AG20443 (cell line): ENCODE data around the gene UBE2S.
A peak's percentile ranks its signal among the peaks of the same experiment; 100 is the strongest.

ENCODE experiments used
- DNase-seq: peaks from one replicate; pipeline ENCODE4 v3.0.0; 2012; ENCODE audit warnings: low spot score, mixed read lengths

The UBE2S gene

GRCh38 chr19:55383279-55384130 lies 24.1 kb downstream of the UBE2S start:
- DNase-seq, result peak; percentile 84

GRCh38 chr19:55382522-55383054 lies 25.0 kb downstream of the UBE2S start:
- no peak for DNase-seq

- DNase-seq, result no peak
Observed at GRCh38 chr19:55382013-55382412, 25.6 kb downstream of the UBE2S start.

GRCh38 chr19:55379174-55379573 lies 28.4 kb downstream of the UBE2S start:
- no peak for DNase-seq

GRCh38 chr19:55377356-55378131 lies 30.0 kb downstream of the UBE2S start:
- DNase-seq, result no peak

- DNase-seq, result no peak
Observed at GRCh38 chr19:55376241-55376933, 31.2 kb downstream of the UBE2S start, which contains the start of gene TMEM190. TMEM190 (plus strand) TSS chr19:55376826; CDS start chr19:55376854, 28 bp downstream.

- DNase-seq, result peak; percentile 64
Observed at GRCh38 chr19:55373993-55374757, 33.4 kb downstream of the UBE2S start.

- DNase-seq, result no peak
Observed at GRCh38 chr19:55373306-55373992, 34.1 kb downstream of the UBE2S start.

- peak; percentile 61 for DNase-seq
Observed at GRCh38 chr19:55372316-55373081, 35.1 kb downstream of the UBE2S start.

- peak; percentile 87 for DNase-seq
Observed at GRCh38 chr19:55370305-55370988, 37.1 kb downstream of the UBE2S start, which contains the start of gene IL11. IL11 (minus strand) TSS chr19:55370463; CDS start chr19:55370310, 153 bp downstream.

GRCh38 chr19:55369653-55370304 lies 37.8 kb downstream of the UBE2S start:
- DNase-seq, result peak; percentile 94

GRCh38 chr19:55368701-55369563 lies 38.7 kb downstream of the UBE2S start:
- DNase-seq, result peak; percentile 94

- no peak for DNase-seq
Observed at GRCh38 chr19:55368106-55368505, 39.5 kb downstream of the UBE2S start.

GRCh38 chr19:55366790-55367189 lies 40.8 kb downstream of the UBE2S start:
- no peak for DNase-seq

- DNase-seq, result no peak
Observed at GRCh38 chr19:55365964-55366363, 41.6 kb downstream of the UBE2S start.

- DNase-seq, result no peak
Observed at GRCh38 chr19:55365245-55365644, 42.3 kb downstream of the UBE2S start.

- no peak for DNase-seq
Observed at GRCh38 chr19:55362990-55363716, 44.4 kb downstream of the UBE2S start, which contains the start of gene GARIN5B. GARIN5B (minus strand) TSS chr19:55363260; CDS start chr19:55363066, 194 bp downstream.
